ENCODE data around the gene BTD. TPM values are rescaled to one million over a fixed set of nuclear protein-coding genes. Genes with fewer than 3 reads are reported as not detected.

BTD gene, protein sequence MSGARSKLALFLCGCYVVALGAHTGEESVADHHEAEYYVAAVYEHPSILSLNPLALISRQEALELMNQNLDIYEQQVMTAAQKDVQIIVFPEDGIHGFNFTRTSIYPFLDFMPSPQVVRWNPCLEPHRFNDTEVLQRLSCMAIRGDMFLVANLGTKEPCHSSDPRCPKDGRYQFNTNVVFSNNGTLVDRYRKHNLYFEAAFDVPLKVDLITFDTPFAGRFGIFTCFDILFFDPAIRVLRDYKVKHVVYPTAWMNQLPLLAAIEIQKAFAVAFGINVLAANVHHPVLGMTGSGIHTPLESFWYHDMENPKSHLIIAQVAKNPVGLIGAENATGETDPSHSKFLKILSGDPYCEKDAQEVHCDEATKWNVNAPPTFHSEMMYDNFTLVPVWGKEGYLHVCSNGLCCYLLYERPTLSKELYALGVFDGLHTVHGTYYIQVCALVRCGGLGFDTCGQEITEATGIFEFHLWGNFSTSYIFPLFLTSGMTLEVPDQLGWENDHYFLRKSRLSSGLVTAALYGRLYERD
- total RNA-seq, result 15.3 and 17.0 TPM in 2 replicates

DNA sequence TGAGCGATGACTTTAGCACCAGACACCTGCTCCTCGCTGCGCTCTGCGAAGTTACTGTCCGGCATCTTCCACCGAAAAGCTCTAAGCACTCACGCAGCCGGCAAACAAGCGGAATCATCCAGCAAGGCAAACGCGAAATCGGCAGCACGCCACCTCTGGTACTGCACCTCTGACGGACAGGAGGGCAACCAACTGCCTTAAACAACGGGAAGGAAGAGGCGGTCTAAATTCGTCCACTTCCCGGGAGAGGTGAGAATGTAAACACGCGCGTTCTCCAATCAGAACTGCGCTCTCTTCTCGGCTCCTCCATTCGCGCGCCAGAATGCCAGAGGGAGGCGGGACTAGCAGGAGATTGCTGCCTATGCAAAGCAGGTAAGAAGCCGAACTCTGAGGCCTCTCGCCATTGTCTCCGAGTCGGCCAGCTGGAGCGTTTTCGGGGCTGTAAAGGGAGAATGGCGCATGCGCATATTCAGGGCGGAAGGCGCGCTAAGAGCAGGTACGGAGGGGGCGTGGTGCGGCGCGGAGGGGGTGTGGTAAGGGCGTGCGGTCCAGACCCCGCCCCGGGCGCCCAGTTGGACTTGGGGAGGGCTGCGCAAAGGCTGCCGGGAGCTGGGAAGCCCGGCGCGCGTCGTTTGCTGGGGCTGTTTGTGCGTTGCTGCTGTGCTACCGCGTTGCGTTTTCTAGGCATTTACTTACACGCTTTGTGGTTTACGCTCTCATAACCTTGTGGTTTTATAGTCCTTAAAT, at the start of gene BTD, which contains the start of gene HACL1:
Gene BTD (plus strand): TSS at position 347 of the 747 bp plus-strand sequence. CDS start 33,695 bp downstream, outside the sequence.
Gene HACL1 (minus strand): TSS at position 171 of the 747 bp plus-strand sequence. CDS start 106 bp downstream, at position 65.
- TF ChIP-seq, protein P1, sequence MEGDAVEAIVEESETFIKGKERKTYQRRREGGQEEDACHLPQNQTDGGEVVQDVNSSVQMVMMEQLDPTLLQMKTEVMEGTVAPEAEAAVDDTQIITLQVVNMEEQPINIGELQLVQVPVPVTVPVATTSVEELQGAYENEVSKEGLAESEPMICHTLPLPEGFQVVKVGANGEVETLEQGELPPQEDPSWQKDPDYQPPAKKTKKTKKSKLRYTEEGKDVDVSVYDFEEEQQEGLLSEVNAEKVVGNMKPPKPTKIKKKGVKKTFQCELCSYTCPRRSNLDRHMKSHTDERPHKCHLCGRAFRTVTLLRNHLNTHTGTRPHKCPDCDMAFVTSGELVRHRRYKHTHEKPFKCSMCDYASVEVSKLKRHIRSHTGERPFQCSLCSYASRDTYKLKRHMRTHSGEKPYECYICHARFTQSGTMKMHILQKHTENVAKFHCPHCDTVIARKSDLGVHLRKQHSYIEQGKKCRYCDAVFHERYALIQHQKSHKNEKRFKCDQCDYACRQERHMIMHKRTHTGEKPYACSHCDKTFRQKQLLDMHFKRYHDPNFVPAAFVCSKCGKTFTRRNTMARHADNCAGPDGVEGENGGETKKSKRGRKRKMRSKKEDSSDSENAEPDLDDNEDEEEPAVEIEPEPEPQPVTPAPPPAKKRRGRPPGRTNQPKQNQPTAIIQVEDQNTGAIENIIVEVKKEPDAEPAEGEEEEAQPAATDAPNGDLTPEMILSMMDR (IDR thresholded peaks at IDR 0.05; ENCODE audit: insufficient read depth, low read length, poor library complexity, severe bottlenecking), result peak; percentile 38
- no peaks in the 10 kb centered on the region for H3K36me3 ChIP-seq (ENCODE audit: control insufficient read depth, insufficient read depth, low read length)

DNA sequence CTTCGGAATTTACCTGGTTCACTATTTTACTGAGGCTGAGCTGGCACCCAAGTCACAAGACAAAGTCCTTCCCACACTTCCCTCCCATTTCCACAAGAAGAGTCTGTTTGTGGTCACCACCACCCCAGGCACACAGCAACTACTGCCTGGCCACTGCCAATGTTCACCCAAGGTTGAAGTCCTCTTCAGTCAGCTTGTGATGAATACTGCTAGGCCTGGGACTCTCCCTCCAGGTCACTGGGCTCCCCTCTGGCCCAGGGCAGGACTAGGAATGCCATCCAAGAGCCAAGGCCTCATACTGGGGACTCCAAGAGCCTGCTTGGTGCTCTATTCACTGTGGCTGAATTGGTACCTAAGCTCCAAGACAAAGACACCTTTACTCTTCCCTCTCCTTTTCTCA, 49.6 kb upstream of the BTD start:
- DNase-seq (ENCODE audit: low read depth), result no peak
- TF ChIP-seq, protein P1 (IDR thresholded peaks at IDR 0.05; ENCODE audit: insufficient read depth, low read length, poor library complexity, severe bottlenecking), result no peak
- Histone ChIP-seq H3K27me3 (ENCODE audit: control insufficient read depth, insufficient read depth, low read length) (no peaks in the 10 kb centered on the region), H3K4me3 (ENCODE audit: low read depth, low read length) (no peak overlapping the region), H3K36me3 (ENCODE audit: control insufficient read depth, insufficient read depth, low read length) (no peaks in the 10 kb centered on the region)

More for the DNA sequence above, at the start of gene BTD, which contains the start of gene HACL1:
- peak; percentile 98 for DNase-seq (ENCODE audit: low read depth)
- H3K4me3 ChIP-seq (ENCODE audit: low read depth, low read length), result peak within 1 kb of the TSS; percentile 91
- no peaks in the 10 kb centered on the region for H3K27me3 ChIP-seq (ENCODE audit: control insufficient read depth, insufficient read depth, low read length)

DNA sequence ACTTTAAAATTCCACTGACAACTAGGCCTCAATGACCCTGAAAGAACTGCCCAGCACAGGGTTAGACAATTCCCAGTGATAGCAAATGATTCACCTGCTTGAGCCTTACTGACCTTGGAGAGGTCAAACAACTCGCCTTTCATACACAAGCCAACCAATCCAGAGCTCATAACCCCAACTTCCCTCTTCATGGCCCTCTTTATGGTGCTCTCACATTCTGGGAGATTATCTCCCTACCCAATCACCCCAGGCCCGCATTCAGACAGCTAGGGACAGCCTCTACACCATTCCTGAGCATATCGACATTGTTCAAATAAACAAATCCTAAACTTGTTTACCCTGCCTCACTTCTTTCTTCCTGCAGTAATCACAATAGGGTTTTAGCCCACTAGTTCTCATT, 47.8 kb upstream of the BTD start:
- Histone ChIP-seq H3K36me3 (ENCODE audit: control insufficient read depth, insufficient read depth, low read length) (no peaks in the 10 kb centered on the region), H3K4me3 (ENCODE audit: low read depth, low read length) (no peak overlapping the region), H3K27me3 (ENCODE audit: control insufficient read depth, insufficient read depth, low read length) (no peaks in the 10 kb centered on the region)
- TF ChIP-seq, protein P1 (IDR thresholded peaks at IDR 0.05; ENCODE audit: insufficient read depth, low read length, poor library complexity, severe bottlenecking), result no peak
- DNase-seq (ENCODE audit: low read depth), result no peak

DNA sequence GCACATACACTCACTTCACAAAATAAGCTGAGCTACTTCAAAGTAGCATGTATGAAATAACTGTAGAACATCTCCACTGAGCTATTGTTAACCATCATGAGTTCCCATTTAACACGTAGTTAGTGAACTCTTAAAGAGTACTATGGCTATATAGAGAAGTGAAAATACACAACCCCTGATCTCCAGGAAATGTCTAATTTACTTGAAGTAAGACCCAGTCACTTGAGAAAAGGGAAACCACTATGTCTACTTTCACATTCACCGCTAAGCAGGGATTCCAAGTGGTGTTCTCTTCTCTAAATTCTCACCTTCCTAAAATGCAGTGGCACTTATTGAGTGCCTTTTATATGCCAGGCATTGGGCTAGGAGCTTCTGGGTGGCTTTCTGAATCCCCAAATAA, 45.0 kb upstream of the BTD start:
- Histone ChIP-seq H3K36me3 (ENCODE audit: control insufficient read depth, insufficient read depth, low read length) (no peaks in the 10 kb centered on the region), H3K27me3 (ENCODE audit: control insufficient read depth, insufficient read depth, low read length) (no peaks in the 10 kb centered on the region), H3K4me3 (ENCODE audit: low read depth, low read length) (no peak overlapping the region)
- TF ChIP-seq, protein P1 (IDR thresholded peaks at IDR 0.05; ENCODE audit: insufficient read depth, low read length, poor library complexity, severe bottlenecking), result no peak
- DNase-seq (ENCODE audit: low read depth), result no peak

DNA sequence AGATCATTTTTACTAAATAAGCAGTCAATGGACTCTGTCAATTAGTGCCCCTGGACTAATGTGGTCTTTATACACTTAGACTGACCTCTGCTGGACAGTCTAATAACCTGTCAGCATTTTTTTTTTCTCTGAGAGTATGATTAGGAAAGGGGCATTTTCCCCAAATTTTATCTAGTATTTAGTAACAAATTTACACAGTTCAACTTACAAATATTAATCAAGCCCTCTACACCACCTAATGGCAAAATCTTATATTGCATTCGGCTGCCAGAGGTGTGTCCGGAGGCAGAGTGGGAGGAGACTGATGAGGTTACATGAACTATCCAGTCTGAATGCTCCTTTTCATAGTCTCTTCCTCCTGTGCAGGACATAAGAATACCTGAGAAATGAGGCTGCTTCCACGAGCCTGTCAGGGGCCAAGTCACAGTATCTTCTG, 44.0 kb upstream of the BTD start:
- Histone ChIP-seq H3K36me3 (ENCODE audit: control insufficient read depth, insufficient read depth, low read length) (no peaks in the 10 kb centered on the region), H3K4me3 (ENCODE audit: low read depth, low read length) (no peak overlapping the region), H3K27me3 (ENCODE audit: control insufficient read depth, insufficient read depth, low read length) (no peaks in the 10 kb centered on the region)
- TF ChIP-seq, protein P1 (IDR thresholded peaks at IDR 0.05; ENCODE audit: insufficient read depth, low read length, poor library complexity, severe bottlenecking), result peak; percentile 56
- peak; percentile 60 for DNase-seq (ENCODE audit: low read depth)
